ENCODE measurements around the gene PTPRK.

DNA sequence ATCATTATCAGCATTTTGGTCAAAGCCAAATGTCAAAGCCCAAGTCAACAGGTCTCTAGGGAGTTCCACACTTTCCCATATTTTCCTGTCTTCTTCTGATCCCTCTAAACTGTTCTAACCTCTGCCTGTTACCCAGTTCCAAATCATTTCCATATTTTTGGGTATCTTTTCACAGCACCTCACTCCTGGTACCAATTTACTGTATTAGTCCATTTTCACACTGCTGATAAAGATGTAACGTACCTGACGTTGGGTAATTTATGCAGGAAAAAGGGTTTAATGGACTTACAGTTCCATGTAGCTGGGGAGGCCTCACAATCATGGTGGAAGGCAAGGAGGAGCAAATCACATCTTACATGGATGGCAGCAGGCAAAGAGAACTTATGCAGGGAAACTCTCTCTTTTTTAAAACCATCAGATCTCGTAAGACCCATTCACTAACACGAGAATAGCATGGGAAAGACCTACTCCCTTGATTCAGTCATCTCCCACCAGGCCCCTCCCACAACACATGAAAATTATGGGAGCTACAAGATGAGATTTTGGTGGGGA lies 143.4 kb downstream of the PTPRK start:
- TF ChIP-seq POLR2A (IDR thresholded peaks at IDR 0.05), result no peak
- TF ChIP-seq, protein P1, sequence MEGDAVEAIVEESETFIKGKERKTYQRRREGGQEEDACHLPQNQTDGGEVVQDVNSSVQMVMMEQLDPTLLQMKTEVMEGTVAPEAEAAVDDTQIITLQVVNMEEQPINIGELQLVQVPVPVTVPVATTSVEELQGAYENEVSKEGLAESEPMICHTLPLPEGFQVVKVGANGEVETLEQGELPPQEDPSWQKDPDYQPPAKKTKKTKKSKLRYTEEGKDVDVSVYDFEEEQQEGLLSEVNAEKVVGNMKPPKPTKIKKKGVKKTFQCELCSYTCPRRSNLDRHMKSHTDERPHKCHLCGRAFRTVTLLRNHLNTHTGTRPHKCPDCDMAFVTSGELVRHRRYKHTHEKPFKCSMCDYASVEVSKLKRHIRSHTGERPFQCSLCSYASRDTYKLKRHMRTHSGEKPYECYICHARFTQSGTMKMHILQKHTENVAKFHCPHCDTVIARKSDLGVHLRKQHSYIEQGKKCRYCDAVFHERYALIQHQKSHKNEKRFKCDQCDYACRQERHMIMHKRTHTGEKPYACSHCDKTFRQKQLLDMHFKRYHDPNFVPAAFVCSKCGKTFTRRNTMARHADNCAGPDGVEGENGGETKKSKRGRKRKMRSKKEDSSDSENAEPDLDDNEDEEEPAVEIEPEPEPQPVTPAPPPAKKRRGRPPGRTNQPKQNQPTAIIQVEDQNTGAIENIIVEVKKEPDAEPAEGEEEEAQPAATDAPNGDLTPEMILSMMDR (IDR thresholded peaks at IDR 0.05), result no peak
